Heart left ventricle (tissue), 16 donors: ENCODE results near the gene P2RX1. TPM values are rescaled to one million over a fixed set of nuclear protein-coding genes. Genes with fewer than 3 reads are reported as not detected.

Source experiments
- ATAC-seq, 4 donors: fragments of 200-7000 bp; cut with Tn5 transposase; one replicate each; pipeline ENCODE4 v1.9.1; 2020 to 2022; ENCODE audit warnings: moderate library complexity in 4 of 4, mild to moderate bottlenecking in 3 of 4, moderate number of reproducible peaks in 1 of 4
- DNase-seq, 5 donors: peaks; one replicate each; pipeline ENCODE4 v3.0.0-alpha.2; 2020
- H3K27ac ChIP-seq, 12 donors: fragments of 200-600 bp; sonication (generic) in 4 of 12; one replicate each; pipeline versions ENCODE4 v1.5.0 to v1.8.0; 2016 to 2022; ENCODE audit warnings: mild to moderate bottlenecking in 2 of 12
- H3K27me3 ChIP-seq, 9 donors: fragments of 200-600 bp; sonication (generic) in 2 of 9; one replicate each; pipeline versions ENCODE4 v1.5.1 to v1.8.0; 2016 to 2022; ENCODE audit warnings: mild to moderate bottlenecking in 3 of 9
- H3K36me3 ChIP-seq, 9 donors: fragments of 200-600 bp; sonication (generic) in 2 of 9; one replicate each; pipeline versions ENCODE4 v1.5.0 to v1.8.0; 2018 to 2022; ENCODE audit warnings: mild to moderate bottlenecking in 2 of 9
- H3K4me1 ChIP-seq, 12 donors: fragments of 200-600 bp; sonication (generic) in 4 of 12; one replicate each; pipeline versions ENCODE4 v1.5.0 to v1.8.0; 2016 to 2022; ENCODE audit warnings: mild to moderate bottlenecking in 3 of 12
- H3K4me3 ChIP-seq, 12 donors: fragments of 200-600 bp; sonication (generic) in 4 of 12; one replicate each; pipeline versions ENCODE4 v1.5.0 to v1.8.0; 2017 to 2022; ENCODE audit warnings: mild to moderate bottlenecking in 9 of 12, moderate library complexity in 4 of 12
- H3K9me3 ChIP-seq, 12 donors: fragments of 200-600 bp; sonication (generic) in 4 of 12; one replicate each; pipeline versions ENCODE4 v1.5.0 to v1.8.0; 2016 to 2022; ENCODE audit warnings: mild to moderate bottlenecking in 1 of 12
- CTCF ChIP-seq, 12 donors: fragments of 200-600 bp; sonication (generic) in 4 of 12; IDR thresholded peaks; one replicate each; pipeline versions ENCODE4 v1.5.0 to v1.8.0; 2018 to 2022; ENCODE audit warnings: antibody characterized with exemption in 12 of 12, mild to moderate bottlenecking in 5 of 12
- POLR2A ChIP-seq, 2 donors: fragments of 450-650 bp; IDR thresholded peaks; one replicate each; pipeline ENCODE4 v1.6.1; 2017; ENCODE audit warnings: antibody characterized with exemption in 2 of 2, mild to moderate bottlenecking in 2 of 2, moderate library complexity in 2 of 2
- WGBS, 4 donors: extraction: QIAGEN DNeasy Blood & Tissue Kit in 2 of 4; methylation state at CpG; one replicate each; pipeline versions ENCODE4 v1.1.5 to v1.1.7; 2013 to 2018; 5-methylcytosine and 5-hydroxymethylcytosine counted together
- intact Hi-C, 10 donors: fragments of 100-400 bp; cut with DNase I; formaldehyde crosslinking; loops; one replicate each; pipeline versions ENCODE4 v1.11.1 to v1.14.2; 2022
- polyA plus RNA-seq, 2 donors: library from polyadenylated mRNA; stranded (reverse); fragments of 200-250 nt; gene quantifications; one replicate each; pipeline ENCODE4 v1.2.3, GENCODE V29; 2013
- total RNA-seq, 9 donors: library from RNA; depleted of rRNA in 2 of 9; stranded (reverse); fragments of >200 nt in 2 of 9; fragmentation: NEBNext Ultra II Directional in 3 of 9; extraction: Animal tissue kit (Norgen Biotek cat#: 25700) in 3 of 9; gene quantifications; one replicate each; pipeline versions ENCODE4 v1.1.0 to v1.2.4, GENCODE V29; 2016 to 2023
- donor health status: ischemic (EF 13 %, LVEDD 7.1; RV severe dilation, severe dysfunction).
- donor health status: healthy with polysubstance abuse.
- donor health status: DM: no; HTN: yes; CAD: no.
- donor health status: DM: no; HTN: no; CAD: no.
- donor health status: ischemic (EF 25% LVEDD 6.9; RV normal size, moderate dysfunction).
- donor health status: ischemic (EF 25% LVEDD 5.7; RV mildly dilated, moderate dysfunction).
- donor health status: healthy.
- donor health status: DM: yes; HTN: yes; CAD: no.
- donor health status: ischemic (EF 35%, LVEDD 5.7; RV mildly dilated, moderate dysfunction).
- donor health status: nonischemic (EF 11% LVEDD 7.7; RV severe dilation, severe dysfunction).
- donor health status: DM: yes; HTN: yes; CAD: no.
- donor health status: PGD.
- donor health status: ischemic (EF 29% LVEDD 5.4; RV normal size, mild dysfunction).
- donor health status: nonischemic (EF 23%, LVEDD 6.1; RV moderate dilation, normal function).

Gene P2RX1
- total and polyA plus RNA-seq, 11 donors: 0.19 to 5.5 (median 0.52) TPM

GRCh38 chr17:3892095-3892998 lies 23.9 kb downstream of the P2RX1 start:
- Histone ChIP-seq H3K27ac (peak overlapping the region in 11 of 12 donors; percentile 58 to 92 (median 76)), H3K27me3 (no peaks in the 10 kb centered on the region), H3K9me3 (no peaks in the 10 kb centered on the region), H3K4me3 (peak overlapping the region; percentile 41 to 89 (median 76)), H3K4me1 (peaks cover 4 to 80% (median 68%) of the 10 kb centered on the region in 12 donors), H3K36me3 (no peaks in the 10 kb centered on the region)
- 1 to 2% (median 1%) methylated on average over 16 to 96 of the region's 96 CpGs for WGBS, 4 donors
- TF ChIP-seq POLR2A (IDR thresholded peaks at IDR 0.05) (no peak), CTCF (IDR thresholded peaks at IDR 0.05) (peak in 1 of 12 donors; percentile 7)
- DNase-seq: peak; percentile 81 to 86 (median 85)
- intact Hi-C loops: loop anchor here in 1 of 10 donors (2.0 kb wide), 1 partner anchor 46 kb away; the partner anchor contains the start of gene NCBP3
- peak; percentile 15 to 52 (median 42) for ATAC-seq

GRCh38 chr17:3891626-3892094 lies 24.6 kb downstream of the P2RX1 start:
- H3K36me3 ChIP-seq: no peaks in the 10 kb centered on the region
- H3K9me3 ChIP-seq: no peaks in the 10 kb centered on the region
- H3K27me3 ChIP-seq: no peaks in the 10 kb centered on the region
- no peak for TF ChIP-seq POLR2A (IDR thresholded peaks at IDR 0.05)
- TF ChIP-seq CTCF (IDR thresholded peaks at IDR 0.05): no peak
- DNase-seq: no peak
- ATAC-seq: no peak
- peak overlapping the region in 6 of 12 donors; percentile 76 to 92 (median 84) for H3K27ac ChIP-seq
- peaks cover 4 to 87% (median 74%) of the 10 kb centered on the region in 12 donors for H3K4me1 ChIP-seq
- 50 to 60% (median 58%) methylated on average over 11 to 12 of the region's 12 CpGs for WGBS, 4 donors
- peak overlapping the region in 11 of 12 donors; percentile 62 to 89 (median 77) for H3K4me3 ChIP-seq
- intact Hi-C loops: loop anchor here in 1 of 10 donors (2.0 kb wide), 1 partner anchor 45 kb away; the partner anchor contains the start of gene NCBP3

GRCh38 chr17:3890878-3891219 lies 25.4 kb downstream of the P2RX1 start:
- intact Hi-C loops: no loop called here
- Histone ChIP-seq H3K9me3 (no peaks in the 10 kb centered on the region), H3K4me3 (no peak overlapping the region), H3K27ac (peak overlapping the region in 2 of 12 donors; percentile 73 to 92), H3K36me3 (no peaks in the 10 kb centered on the region), H3K4me1 (peaks cover 4 to 88% (median 76%) of the 10 kb centered on the region in 12 donors), H3K27me3 (no peaks in the 10 kb centered on the region)
- ATAC-seq (no peak), DNase-seq (no peak)
- TF ChIP-seq POLR2A (IDR thresholded peaks at IDR 0.05): no peak
- no peak for TF ChIP-seq CTCF (IDR thresholded peaks at IDR 0.05)
- 64 to 86% (median 79%) methylated on average over 4 of the region's 4 CpGs for WGBS, 4 donors
